Subcutaneous adipose tissue (tissue), 4 donors: ENCODE results near the gene SEMA4G. TPM values are rescaled to one million over a fixed set of nuclear protein-coding genes. Genes with fewer than 3 reads are reported as not detected.

ENCODE experiments used
- total RNA-seq, 4 donors: library from RNA; depleted of rRNA; stranded (reverse); fragments of >200 nt; gene quantifications; one replicate each; pipeline ENCODE4 v1.1.0, GENCODE V29; 2016
- TF ChIP-seq, protein P1 (sequence below): fragments of 450-650 bp; IDR thresholded peaks from one replicate; pipeline ENCODE4 v1.5.1; 2016; ENCODE audit warnings: low read depth, mild to moderate bottlenecking, control low read depth, antibody characterized with exemption, moderate library complexity

SEMA4G gene
- total RNA-seq, 4 donors from 2014 or later = under 0.01 to 5.7 (median 0.51) TPM; not detected in 1

DNA sequence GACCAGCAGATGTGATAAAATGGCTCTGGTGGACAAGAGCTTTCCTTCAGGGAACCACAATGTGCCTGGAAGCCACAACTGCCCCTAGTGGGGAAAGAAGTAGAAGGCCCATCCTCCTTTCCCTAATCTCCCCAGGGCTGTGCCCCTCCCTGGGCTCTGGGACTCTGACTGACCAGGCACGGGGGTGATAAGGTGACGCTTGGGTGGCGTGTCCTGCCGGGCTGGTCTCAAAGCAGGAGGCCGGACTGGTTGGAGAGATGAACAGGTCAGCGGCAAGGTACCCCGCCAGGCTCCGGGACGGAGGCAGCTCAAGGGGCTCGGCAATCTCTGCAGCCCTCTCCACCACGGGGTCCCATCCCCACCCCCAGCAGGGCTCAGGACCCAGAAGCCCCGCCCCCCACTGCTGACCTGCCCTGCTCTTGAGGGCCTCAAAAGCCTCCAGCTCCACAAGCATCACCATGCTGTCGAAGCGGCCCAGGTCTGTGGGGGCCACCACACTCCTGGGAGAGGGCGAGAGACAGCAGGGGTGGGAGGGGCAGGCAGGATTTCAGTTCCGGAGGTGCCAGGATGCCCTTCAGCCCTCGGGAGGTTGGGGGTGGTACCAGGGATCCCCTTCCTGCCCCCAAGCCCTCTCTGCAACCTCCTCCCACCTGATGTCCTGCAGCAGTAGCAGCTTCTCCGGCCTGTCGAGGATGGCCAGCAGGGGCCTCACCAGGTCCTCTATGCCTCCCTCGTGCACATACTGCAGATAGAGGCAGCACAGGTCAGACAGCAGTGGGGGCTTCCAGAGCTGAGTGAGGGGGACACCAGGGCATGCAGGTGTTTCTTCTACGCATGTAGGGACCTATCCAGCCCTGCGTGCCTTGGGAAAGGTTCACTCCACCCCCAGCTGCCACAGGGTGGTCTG lies 42.5 kb downstream of the SEMA4G start:
- TF ChIP-seq, protein P1, sequence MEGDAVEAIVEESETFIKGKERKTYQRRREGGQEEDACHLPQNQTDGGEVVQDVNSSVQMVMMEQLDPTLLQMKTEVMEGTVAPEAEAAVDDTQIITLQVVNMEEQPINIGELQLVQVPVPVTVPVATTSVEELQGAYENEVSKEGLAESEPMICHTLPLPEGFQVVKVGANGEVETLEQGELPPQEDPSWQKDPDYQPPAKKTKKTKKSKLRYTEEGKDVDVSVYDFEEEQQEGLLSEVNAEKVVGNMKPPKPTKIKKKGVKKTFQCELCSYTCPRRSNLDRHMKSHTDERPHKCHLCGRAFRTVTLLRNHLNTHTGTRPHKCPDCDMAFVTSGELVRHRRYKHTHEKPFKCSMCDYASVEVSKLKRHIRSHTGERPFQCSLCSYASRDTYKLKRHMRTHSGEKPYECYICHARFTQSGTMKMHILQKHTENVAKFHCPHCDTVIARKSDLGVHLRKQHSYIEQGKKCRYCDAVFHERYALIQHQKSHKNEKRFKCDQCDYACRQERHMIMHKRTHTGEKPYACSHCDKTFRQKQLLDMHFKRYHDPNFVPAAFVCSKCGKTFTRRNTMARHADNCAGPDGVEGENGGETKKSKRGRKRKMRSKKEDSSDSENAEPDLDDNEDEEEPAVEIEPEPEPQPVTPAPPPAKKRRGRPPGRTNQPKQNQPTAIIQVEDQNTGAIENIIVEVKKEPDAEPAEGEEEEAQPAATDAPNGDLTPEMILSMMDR = no peak

GRCh38 chr10:101012525-101013364 lies 43.4 kb downstream of the SEMA4G start:
- TF ChIP-seq, protein P1 = no peak

GRCh38 chr10:101013365-101013825 lies 44.1 kb downstream of the SEMA4G start:
- TF ChIP-seq, protein P1 = no peak

DNA sequence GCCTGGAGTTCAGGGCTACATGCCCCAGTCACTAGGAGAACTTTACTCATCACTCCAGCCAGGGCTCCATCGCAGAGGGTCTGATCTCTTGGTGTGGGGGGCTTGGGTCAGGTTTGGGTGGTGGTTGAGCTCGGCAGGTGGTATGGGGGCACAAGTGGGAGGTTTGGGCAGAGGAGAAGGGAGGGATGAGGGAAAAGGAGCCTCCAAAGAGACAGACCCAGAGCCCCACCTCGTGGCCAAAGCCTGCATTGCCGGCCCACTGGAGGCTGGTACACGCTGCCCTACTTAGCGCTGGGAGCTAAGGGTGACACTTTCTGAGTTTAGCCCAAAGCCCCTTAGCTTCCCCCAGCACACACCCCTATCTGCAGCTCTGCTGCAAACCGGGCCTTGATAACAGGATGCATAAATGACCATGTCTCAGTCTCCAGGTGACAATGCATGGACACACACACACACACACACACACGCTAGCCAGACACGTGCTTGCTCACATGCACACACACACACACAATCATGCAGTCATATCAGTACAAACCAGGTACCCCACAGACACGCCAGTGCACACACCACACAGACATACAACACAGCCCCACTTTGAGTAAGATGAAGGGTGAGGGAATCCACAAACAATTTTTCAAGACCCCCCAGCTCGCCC lies 45.1 kb downstream of the SEMA4G start:
- TF ChIP-seq, protein P1 = no peak

DNA sequence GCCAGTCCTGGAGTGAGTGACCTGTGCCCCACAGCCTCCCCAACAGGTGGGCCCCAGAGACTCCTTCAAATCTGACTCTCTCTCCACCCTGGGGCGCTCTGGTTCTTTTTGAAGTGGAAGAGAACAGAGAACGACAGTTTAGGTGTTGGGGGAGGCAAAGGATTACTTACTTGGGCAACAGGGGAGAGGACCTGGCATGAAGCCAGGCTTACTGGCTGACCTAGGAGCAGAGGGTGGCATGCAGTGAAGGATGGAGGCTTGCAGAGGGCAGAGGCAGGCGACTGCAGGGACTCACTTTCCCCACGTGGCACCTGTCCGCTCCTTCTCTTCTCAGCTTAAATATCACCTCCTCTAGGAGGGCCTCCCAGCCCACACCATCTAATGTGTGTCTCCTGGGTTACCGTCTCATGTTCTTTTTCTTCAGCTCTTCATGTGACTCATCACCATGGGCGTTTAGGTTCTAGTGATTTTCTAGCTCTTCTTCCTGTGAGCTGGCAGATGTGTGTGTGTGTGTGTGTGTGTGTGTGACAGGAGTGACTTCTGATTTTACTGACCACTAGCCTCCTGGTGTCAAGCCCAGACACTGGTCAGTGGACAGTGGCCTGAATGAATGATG lies 45.8 kb downstream of the SEMA4G start:
- TF ChIP-seq, protein P1 = no peak

- TF ChIP-seq, protein P1 = no peak
Measured at GRCh38 chr10:101015582-101015973, 46.3 kb downstream of the SEMA4G start.
